Activated B cell treated with CpG ODN at 0.5 μM for 24 hours (primary cell): Measurements from ENCODE around the gene GALNT1. TPM values are rescaled to one million over a fixed set of nuclear protein-coding genes. Genes with fewer than 3 reads are reported as not detected.

Source experiments
- ATAC-seq: fragments of 200-7000 bp; cut with Tn5 transposase; one replicate; pipeline ENCODE4 v1.10.0; 2021; ENCODE audit warnings: low read depth, mild to moderate bottlenecking, moderate library complexity
- CTCF ChIA-PET: fragments of 350-600 bp; sonication (Branson Sonifier 250); formaldehyde crosslinking; loops from one replicate; lab custom pipeline; 2021; ENCODE audit warnings: antibody characterized with exemption; lab: Charles Lee
- POLR2A ChIA-PET: fragments of 350-600 bp; sonication (Branson Sonifier 250); formaldehyde crosslinking; loops from one replicate; lab custom pipeline; 2021; ENCODE audit warnings: antibody characterized with exemption; lab: Charles Lee
- DNase-seq: peaks from one replicate; pipeline ENCODE4 v3.0.0; 2022
- H3K27ac Mint-ChIP-seq: one replicate; pipeline ENCODE4 v1.8.0; 2020; ENCODE audit warnings: mixed read lengths
- H3K27me3 Mint-ChIP-seq: one replicate; pipeline ENCODE4 v1.8.0; 2021; ENCODE audit warnings: mixed read lengths
- H3K36me3 Mint-ChIP-seq: one replicate; pipeline ENCODE4 v1.8.0; 2021; ENCODE audit warnings: low read depth, mixed read lengths
- H3K4me1 Mint-ChIP-seq: one replicate; pipeline ENCODE4 v1.8.0; 2021; ENCODE audit warnings: mixed read lengths
- H3K4me3 Mint-ChIP-seq: one replicate; pipeline ENCODE4 v1.8.0; 2020; ENCODE audit warnings: mild to moderate bottlenecking, mixed read lengths
- H3K9me3 Mint-ChIP-seq: one replicate; pipeline ENCODE4 v1.8.0; 2020; ENCODE audit warnings: mixed read lengths
- CTCF ChIP-seq: fragments of 200-600 bp; IDR thresholded peaks from one replicate; pipeline ENCODE4 v1.8.0; 2022; ENCODE audit warnings: antibody characterized with exemption, mild to moderate bottlenecking
- intact Hi-C: fragments of 100-400 bp; cut with micrococcal nuclease; formaldehyde crosslinking; loops from one replicate; pipeline ENCODE4 v1.15.1; 2024
- total RNA-seq: library from RNA; stranded (reverse); gene quantifications from 2 replicates; pipeline ENCODE4 v1.2.3, GENCODE V29; 2022

Gene GALNT1
- total RNA-seq, 1 donor from 2014 or later: 67.5 TPM

- no peak for TF ChIP-seq CTCF
- peaks cover 46% of the 10 kb centered on the region for H3K36me3 Mint-ChIP-seq
- no peak for ATAC-seq
- H3K4me1 Mint-ChIP-seq: no peaks in the 10 kb centered on the region
- H3K27me3 Mint-ChIP-seq: no peaks in the 10 kb centered on the region
- DNase-seq: no peak
- H3K27ac Mint-ChIP-seq: no peak overlapping the region
- intact Hi-C loops: loop anchor here (10.0 kb wide), 1 partner anchor 285 kb away; no protein-coding TSS in a partner anchor
- POLR2A ChIA-PET: no interaction called here
- no peak overlapping the region for H3K4me3 Mint-ChIP-seq
- CTCF ChIA-PET: no interaction called here
- H3K9me3 Mint-ChIP-seq: no peaks in the 10 kb centered on the region
Measured at GRCh38 chr18:35689728-35690127, 108.2 kb downstream of the GALNT1 start.

GRCh38 chr18:35691625-35692024 is 110.1 kb downstream of the GALNT1 start:
- Mint-ChIP-seq H3K27ac (no peak overlapping the region), H3K36me3 (peaks cover 39% of the 10 kb centered on the region), H3K9me3 (no peaks in the 10 kb centered on the region), H3K4me1 (no peaks in the 10 kb centered on the region), H3K4me3 (no peak overlapping the region), H3K27me3 (no peaks in the 10 kb centered on the region)
- TF ChIP-seq CTCF: no peak
- ChIA-PET CTCF (no interaction called here), POLR2A (no interaction called here)
- DNase-seq: no peak
- intact Hi-C loops: loop anchor here (10.0 kb wide), 1 partner anchor 287 kb away; no protein-coding TSS in a partner anchor
- no peak for ATAC-seq

GRCh38 chr18:35692866-35693265 is 111.3 kb downstream of the GALNT1 start:
- H3K36me3 Mint-ChIP-seq: peaks cover 39% of the 10 kb centered on the region
- no peak overlapping the region for H3K27ac Mint-ChIP-seq
- no peak overlapping the region for H3K4me3 Mint-ChIP-seq
- ChIA-PET CTCF (no interaction called here), POLR2A (no interaction called here)
- intact Hi-C loops: loop anchor here (10.0 kb wide), 1 partner anchor 288 kb away; no protein-coding TSS in a partner anchor
- DNase-seq (no peak), ATAC-seq (no peak)
- H3K4me1 Mint-ChIP-seq: no peaks in the 10 kb centered on the region
- no peaks in the 10 kb centered on the region for H3K27me3 Mint-ChIP-seq
- no peak for TF ChIP-seq CTCF
- no peaks in the 10 kb centered on the region for H3K9me3 Mint-ChIP-seq

- ChIA-PET POLR2A (no interaction called here), CTCF (no interaction called here)
- H3K27me3 Mint-ChIP-seq: no peaks in the 10 kb centered on the region
- no peaks in the 10 kb centered on the region for H3K9me3 Mint-ChIP-seq
- no peaks in the 10 kb centered on the region for H3K4me1 Mint-ChIP-seq
- no peak for TF ChIP-seq CTCF
- no peak overlapping the region for H3K27ac Mint-ChIP-seq
- DNase-seq (no peak), ATAC-seq (no peak)
- no peak overlapping the region for H3K4me3 Mint-ChIP-seq
- intact Hi-C loops: loop anchor here (10.0 kb wide), 1 partner anchor 289 kb away; no protein-coding TSS in a partner anchor
- H3K36me3 Mint-ChIP-seq: peaks cover 34% of the 10 kb centered on the region
Measured at GRCh38 chr18:35693829-35694228, 112.3 kb downstream of the GALNT1 start.

GRCh38 chr18:35694808-35695207 is 113.3 kb downstream of the GALNT1 start:
- Mint-ChIP-seq H3K27me3 (no peaks in the 10 kb centered on the region), H3K9me3 (no peaks in the 10 kb centered on the region), H3K4me1 (no peaks in the 10 kb centered on the region), H3K27ac (no peak overlapping the region), H3K4me3 (no peak overlapping the region), H3K36me3 (peaks cover 39% of the 10 kb centered on the region)
- no peak for TF ChIP-seq CTCF
- intact Hi-C loops: loop anchor here (10.0 kb wide), 1 partner anchor 290 kb away; no protein-coding TSS in a partner anchor
- CTCF ChIA-PET: no interaction called here
- no peak for ATAC-seq
- POLR2A ChIA-PET: no interaction called here
- DNase-seq: no peak
